Measurements from ENCODE around the gene PLPP3.
A peak's percentile ranks its signal among the peaks of the same experiment; 100 is the strongest.

PLPP3 gene

DNA sequence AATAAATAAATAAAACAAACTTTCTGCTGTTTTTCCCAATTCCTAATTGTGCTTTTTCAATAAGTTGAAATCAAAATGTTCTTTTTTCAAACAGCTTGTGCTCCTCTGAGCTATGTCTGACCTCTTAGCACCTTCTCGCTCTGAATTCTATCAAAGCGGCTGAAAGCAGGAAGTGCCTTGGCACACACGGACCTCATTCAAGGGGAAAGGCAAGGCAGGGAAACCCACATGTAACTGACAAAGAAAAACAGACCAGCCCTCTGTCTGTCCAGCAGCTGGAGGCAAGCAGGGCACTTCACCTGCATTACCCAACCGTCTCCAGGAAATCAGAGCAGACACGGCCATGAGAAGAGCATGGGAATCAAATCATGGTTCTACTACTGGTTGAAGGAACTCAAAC lies 56.7 kb downstream of the PLPP3 start:
- no peak overlapping the region for H3K27ac ChIP-seq
- TF ChIP-seq, protein P1, sequence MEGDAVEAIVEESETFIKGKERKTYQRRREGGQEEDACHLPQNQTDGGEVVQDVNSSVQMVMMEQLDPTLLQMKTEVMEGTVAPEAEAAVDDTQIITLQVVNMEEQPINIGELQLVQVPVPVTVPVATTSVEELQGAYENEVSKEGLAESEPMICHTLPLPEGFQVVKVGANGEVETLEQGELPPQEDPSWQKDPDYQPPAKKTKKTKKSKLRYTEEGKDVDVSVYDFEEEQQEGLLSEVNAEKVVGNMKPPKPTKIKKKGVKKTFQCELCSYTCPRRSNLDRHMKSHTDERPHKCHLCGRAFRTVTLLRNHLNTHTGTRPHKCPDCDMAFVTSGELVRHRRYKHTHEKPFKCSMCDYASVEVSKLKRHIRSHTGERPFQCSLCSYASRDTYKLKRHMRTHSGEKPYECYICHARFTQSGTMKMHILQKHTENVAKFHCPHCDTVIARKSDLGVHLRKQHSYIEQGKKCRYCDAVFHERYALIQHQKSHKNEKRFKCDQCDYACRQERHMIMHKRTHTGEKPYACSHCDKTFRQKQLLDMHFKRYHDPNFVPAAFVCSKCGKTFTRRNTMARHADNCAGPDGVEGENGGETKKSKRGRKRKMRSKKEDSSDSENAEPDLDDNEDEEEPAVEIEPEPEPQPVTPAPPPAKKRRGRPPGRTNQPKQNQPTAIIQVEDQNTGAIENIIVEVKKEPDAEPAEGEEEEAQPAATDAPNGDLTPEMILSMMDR (IDR thresholded peaks at IDR 0.05), result no peak
- no peak for TF ChIP-seq ZFX (IDR thresholded peaks at IDR 0.05; ENCODE audit: borderline replicate concordance)

DNA sequence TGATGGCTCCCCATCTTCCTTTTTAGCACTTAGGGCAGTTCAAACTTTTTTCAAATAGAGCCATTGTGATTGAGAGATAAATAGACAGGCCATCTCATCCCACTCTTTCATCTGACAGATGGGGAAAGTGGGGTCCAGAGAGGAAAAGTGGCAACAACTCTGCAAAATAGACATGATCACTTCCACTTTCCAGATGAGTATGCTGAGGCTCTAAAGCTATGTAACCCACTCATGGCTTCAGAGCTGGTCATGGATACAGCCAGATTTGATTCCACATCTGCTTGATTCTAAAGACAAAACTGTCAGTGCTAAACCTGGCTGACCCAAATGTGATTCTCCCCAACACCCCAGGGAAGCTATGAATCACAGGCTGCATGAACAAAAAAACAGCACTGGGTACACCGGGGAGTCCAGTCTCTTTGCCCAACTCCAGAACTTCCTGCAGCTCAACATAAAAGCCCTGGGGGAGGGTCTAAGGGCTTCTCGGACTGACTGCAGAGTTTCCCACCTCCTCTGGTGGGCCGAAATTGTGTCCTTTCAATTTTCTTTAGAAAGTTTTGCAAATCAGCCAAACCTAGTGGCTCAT lies 59.3 kb downstream of the PLPP3 start:
- no peak overlapping the region for H3K27ac ChIP-seq
- TF ChIP-seq ZFX (IDR thresholded peaks at IDR 0.05; ENCODE audit: borderline replicate concordance), result no peak
- TF ChIP-seq, protein P1 (IDR thresholded peaks at IDR 0.05), result no peak

DNA sequence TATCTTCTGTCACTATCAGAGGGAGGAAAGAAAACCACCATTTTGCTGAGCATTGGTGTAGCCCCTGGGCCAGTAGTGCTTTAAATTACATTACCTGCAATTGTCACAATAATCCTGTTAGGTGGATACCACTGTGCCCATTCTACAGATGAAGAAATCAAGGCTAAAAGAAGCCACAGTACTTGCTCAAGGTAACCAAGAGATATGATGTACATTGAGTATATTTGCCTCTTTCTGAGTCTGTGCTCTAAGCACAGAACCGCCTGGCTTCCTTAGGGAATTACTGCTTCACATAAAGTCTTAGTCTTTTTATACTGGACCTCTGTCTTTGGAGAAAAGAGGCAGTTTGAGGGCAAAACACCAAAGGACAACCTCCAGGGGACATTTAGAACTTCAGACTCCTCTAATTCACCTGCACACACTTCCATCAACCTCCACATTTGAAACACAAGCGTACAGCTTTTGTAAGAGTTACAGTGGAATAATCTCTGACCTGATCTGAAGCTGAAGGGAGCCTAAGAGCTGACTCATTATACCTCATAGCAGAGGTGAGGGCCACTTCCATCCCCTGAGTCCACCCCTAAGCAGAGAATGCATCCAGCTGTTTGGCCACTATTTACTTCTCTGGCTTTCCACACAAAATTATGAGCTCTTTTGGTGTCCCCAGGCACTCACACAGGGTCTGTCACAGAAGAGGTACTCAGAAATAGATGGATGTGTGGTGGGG lies 61.8 kb downstream of the PLPP3 start:
- TF ChIP-seq ZFX (IDR thresholded peaks at IDR 0.05; ENCODE audit: borderline replicate concordance), result no peak
- TF ChIP-seq, protein P1 (IDR thresholded peaks at IDR 0.05), result no peak
- peak overlapping the region; percentile 53 for H3K27ac ChIP-seq

DNA sequence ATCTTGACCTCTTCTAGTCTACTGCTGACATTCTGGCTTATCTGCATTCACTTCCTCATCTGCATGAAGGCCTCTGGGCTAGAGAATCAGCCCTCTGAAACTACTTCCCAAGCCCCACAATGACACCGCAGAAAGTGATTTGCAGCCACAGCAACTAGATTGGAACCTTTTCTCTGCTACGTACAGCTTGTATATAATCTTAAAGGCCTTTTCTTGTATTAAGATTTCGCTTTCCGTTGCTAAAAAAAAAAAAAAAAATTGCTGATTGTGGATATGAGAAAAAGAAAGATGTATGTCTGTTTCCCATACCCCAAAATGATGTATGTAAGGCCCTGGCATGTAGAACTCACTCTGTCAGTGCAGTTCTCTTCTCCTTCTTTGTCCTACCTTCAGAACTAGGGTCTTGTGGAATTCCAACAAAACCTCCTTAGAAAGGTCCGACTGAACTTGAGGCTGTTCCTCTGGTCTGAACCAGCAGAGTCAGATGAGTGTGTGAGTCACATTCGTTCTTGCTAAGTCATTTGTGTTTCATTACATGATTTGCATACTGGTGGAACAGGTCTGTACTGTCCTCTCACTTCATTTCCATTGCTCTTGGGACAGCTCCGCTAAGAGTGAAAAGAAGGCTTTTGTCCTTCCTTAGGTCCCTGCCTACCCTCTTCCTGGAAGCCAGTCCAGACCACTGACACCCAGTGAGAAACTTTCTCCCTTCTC lies 62.7 kb downstream of the PLPP3 start:
- TF ChIP-seq, protein P1 (IDR thresholded peaks at IDR 0.05), result no peak
- no peak for TF ChIP-seq ZFX (IDR thresholded peaks at IDR 0.05; ENCODE audit: borderline replicate concordance)
- H3K27ac ChIP-seq, result peak overlapping the region; percentile 53

DNA sequence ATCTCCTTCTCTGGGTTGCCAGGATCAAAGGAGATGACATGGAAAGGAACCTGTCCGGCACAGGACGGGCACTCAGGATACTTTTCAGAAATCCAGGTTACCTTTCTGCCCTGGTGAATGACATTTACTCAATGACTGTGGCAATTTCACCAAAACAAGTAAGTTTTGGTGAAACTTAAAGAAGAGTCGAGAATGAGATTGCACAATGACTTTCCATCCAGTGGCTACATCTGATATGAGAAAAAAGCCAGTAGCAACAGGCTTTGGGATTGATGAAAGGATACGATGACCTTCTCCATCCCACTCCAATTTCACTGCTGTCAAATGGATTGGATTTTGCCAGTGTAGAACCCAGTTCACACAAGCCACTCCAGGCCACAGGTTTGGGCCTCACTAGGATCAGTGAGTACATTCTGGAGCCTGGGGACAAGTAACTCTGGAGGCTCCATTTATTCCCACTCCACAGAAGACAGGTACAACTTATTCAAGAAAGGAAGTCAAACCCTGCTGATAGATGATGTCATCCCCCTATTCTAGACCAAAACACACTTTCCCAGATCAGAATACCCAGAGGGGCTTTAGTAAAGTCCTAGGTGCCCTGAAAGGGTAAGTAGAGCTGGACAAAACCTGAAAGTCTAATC lies 63.3 kb downstream of the PLPP3 start:
- peak overlapping the region; percentile 53; the same call in 1 of the 2 replicates for H3K27ac ChIP-seq
- TF ChIP-seq, protein P1 (IDR thresholded peaks at IDR 0.05), result no peak
- no peak for TF ChIP-seq ZFX (IDR thresholded peaks at IDR 0.05; ENCODE audit: borderline replicate concordance)

DNA sequence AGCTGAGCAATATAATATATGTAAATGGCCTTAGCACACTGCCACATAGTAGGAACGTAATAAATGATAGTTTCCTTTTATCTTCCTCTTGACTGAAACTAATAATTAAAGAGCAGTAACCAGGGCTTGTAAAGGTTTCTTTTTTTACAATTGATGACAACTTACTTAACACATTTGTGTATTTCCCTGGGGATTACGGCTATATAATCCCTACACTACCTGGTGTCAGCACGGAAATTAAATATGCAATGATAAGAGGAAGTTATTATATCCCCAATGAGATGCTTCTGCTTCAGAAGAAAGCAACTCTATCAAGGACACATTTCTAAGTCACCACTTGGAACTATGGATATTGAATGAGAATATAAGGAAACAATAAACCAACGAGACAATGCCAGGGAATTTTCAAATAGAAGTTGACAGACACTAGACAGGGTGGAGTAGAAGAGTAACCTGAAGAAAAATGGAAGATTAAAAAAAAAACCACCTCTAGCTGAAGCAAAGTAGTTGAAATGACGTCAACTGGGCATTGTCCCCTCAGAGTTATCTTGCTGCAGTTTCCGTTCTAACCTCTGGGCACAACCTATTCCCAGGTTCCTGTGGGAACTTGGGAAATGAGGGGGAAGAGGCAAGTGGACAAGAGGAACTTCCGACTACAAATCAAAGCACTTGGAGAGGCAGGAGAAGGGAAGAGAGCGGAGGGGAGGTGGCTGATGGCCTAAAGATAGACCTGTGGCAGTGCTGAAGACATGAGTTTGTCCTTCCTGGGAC lies 66.5 kb downstream of the PLPP3 start:
- H3K27ac ChIP-seq, result no peak overlapping the region
- TF ChIP-seq ZFX (IDR thresholded peaks at IDR 0.05; ENCODE audit: borderline replicate concordance), result no peak
- TF ChIP-seq, protein P1 (IDR thresholded peaks at IDR 0.05), result no peak

All from 22Rv1 (cell line).